GM21723 (cell line): ENCODE results near the gene CNGA1.

Experiments
- ATAC-seq: cut with Tn5 transposase; IDR thresholded peaks from one replicate; pipeline ENCODE4 v1.9.1; 2021; ENCODE audit warnings: mild to moderate bottlenecking, moderate library complexity; ENCODE audit not compliant: unreplicated experiment

CNGA1 gene

DNA sequence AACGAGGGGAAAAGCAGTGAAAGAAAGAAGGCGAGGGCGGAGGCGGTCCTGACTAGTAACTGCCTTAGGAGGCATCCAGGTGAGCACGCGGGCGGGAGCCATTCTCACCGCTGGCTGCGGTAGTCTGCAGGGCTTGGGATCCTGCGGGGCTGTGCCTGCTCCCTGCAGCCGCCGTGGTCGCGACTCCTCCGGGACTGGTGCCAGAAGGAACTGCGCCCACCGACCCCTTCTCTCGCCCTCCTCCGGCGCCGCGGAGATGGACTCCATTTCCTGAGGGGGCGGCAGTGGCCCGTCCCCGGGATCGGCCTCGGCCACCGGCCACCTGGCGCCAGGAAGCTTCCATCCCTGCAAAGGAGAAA, 102.6 kb downstream of the CNGA1 start:
- ATAC-seq, result peak; percentile 34

DNA sequence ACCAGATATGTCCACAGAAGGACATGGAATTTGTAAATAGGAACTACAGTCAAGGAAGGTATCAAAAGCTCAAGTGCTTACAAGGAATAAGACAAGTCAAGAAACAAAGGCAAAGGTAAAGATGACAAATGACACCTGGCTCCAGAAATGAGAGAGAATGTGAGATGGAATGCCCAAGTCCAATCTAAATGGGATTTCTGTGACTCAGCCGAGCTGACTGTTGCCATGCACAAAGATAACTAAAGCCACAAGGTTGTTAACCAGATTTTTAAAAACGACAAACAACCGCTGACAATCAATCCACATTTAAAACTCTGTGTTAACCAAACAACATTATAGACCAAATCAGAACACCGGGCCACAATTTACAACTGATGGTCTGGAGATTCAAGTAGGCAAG, 103.2 kb downstream of the CNGA1 start:
- no peak for ATAC-seq

DNA sequence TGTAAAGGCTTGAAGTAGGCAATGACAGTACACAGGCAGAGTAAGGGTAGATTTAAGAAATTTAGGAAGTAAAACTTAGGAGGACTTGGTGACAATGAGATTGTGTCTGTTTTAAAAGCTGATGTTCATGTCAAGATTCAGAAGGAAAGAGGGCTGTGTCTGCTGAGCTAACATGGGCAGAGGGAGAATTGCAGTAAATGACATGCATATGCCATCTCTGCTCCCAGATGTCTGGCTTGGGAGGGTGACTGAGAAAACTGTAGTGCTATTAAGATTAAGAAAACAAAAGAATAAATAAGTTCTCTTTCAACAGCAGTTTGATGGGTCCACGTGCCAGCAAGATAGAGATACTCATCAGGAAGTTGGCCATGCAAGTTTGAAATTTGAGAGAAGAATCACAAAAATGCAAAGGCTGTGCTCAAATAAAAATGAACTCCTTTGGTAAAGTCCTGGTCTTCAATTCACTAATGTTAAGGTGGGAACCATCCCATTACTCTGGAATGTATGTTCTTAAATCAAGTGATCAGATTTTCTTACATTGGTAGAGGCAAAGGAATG, 109.3 kb downstream of the CNGA1 start:
- ATAC-seq, result no peak

DNA sequence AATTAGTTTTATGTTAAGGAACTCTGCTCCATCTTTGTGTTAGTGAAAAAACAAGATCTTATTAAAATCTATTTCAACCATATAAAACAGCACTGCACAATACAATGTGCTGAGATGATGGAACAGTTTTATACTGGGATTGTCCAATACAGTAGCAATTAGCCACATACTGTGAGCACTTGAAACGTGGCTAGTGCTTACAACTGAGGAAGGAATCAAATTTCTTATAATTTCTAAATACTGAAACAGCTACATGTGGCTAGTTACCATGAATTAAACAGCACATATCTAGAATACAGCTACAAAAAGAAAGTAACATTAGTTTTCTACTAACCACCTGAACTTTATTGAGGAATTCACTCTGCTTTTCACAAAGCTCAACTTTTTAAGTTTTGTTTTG, 116.8 kb downstream of the CNGA1 start:
- no peak for ATAC-seq

- no peak for ATAC-seq
These were observed 124.6 kb downstream of the CNGA1 start for GRCh38 chr4:47891928-47892327.
